Measurements from ENCODE around the gene FAM111A.

Gene FAM111A

GRCh38 chr11:59152312-59152951 lies 9.8 kb downstream of the FAM111A start:
- Histone ChIP-seq H3K27me3 (ENCODE audit: insufficient read depth, poor library complexity, severe bottlenecking) (no peaks in the 10 kb centered on the region), H3K27ac (replicated peaks) (no peak overlapping the region), H3K4me3 (replicated peaks; ENCODE audit: insufficient read depth, low read length) (no peak overlapping the region)
- no peak for TF ChIP-seq GABPA (IDR thresholded peaks at IDR 0.05; ENCODE audit: low read depth)
- DNase-seq (ENCODE audit: low read depth in 1 of 2, low spot score in 1 of 2): no peak

GRCh38 chr11:59154610-59155009 lies 12.0 kb downstream of the FAM111A start:
- no peak for DNase-seq (ENCODE audit: low read depth in 1 of 2, low spot score in 1 of 2)
- Histone ChIP-seq H3K27ac (replicated peaks) (no peak overlapping the region), H3K27me3 (ENCODE audit: insufficient read depth, poor library complexity, severe bottlenecking) (no peaks in the 10 kb centered on the region), H3K4me3 (replicated peaks; ENCODE audit: insufficient read depth, low read length) (no peak overlapping the region)
- TF ChIP-seq, protein P1, sequence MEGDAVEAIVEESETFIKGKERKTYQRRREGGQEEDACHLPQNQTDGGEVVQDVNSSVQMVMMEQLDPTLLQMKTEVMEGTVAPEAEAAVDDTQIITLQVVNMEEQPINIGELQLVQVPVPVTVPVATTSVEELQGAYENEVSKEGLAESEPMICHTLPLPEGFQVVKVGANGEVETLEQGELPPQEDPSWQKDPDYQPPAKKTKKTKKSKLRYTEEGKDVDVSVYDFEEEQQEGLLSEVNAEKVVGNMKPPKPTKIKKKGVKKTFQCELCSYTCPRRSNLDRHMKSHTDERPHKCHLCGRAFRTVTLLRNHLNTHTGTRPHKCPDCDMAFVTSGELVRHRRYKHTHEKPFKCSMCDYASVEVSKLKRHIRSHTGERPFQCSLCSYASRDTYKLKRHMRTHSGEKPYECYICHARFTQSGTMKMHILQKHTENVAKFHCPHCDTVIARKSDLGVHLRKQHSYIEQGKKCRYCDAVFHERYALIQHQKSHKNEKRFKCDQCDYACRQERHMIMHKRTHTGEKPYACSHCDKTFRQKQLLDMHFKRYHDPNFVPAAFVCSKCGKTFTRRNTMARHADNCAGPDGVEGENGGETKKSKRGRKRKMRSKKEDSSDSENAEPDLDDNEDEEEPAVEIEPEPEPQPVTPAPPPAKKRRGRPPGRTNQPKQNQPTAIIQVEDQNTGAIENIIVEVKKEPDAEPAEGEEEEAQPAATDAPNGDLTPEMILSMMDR (IDR thresholded peaks at IDR 0.05; ENCODE audit: insufficient read depth, low read length): no peak
- TF ChIP-seq POLR2AphosphoS5 (IDR thresholded peaks at IDR 0.05; ENCODE audit: low read depth) (no peak), SPI1 (IDR thresholded peaks at IDR 0.05; ENCODE audit: borderline replicate concordance, low read depth) (no peak), GABPA (IDR thresholded peaks at IDR 0.05; ENCODE audit: low read depth) (no peak)
- TF ChIP-seq, protein P2, sequence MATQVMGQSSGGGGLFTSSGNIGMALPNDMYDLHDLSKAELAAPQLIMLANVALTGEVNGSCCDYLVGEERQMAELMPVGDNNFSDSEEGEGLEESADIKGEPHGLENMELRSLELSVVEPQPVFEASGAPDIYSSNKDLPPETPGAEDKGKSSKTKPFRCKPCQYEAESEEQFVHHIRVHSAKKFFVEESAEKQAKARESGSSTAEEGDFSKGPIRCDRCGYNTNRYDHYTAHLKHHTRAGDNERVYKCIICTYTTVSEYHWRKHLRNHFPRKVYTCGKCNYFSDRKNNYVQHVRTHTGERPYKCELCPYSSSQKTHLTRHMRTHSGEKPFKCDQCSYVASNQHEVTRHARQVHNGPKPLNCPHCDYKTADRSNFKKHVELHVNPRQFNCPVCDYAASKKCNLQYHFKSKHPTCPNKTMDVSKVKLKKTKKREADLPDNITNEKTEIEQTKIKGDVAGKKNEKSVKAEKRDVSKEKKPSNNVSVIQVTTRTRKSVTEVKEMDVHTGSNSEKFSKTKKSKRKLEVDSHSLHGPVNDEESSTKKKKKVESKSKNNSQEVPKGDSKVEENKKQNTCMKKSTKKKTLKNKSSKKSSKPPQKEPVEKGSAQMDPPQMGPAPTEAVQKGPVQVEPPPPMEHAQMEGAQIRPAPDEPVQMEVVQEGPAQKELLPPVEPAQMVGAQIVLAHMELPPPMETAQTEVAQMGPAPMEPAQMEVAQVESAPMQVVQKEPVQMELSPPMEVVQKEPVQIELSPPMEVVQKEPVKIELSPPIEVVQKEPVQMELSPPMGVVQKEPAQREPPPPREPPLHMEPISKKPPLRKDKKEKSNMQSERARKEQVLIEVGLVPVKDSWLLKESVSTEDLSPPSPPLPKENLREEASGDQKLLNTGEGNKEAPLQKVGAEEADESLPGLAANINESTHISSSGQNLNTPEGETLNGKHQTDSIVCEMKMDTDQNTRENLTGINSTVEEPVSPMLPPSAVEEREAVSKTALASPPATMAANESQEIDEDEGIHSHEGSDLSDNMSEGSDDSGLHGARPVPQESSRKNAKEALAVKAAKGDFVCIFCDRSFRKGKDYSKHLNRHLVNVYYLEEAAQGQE (IDR thresholded peaks at IDR 0.05; ENCODE audit: insufficient replicate concordance, low read depth): no peak

DNA sequence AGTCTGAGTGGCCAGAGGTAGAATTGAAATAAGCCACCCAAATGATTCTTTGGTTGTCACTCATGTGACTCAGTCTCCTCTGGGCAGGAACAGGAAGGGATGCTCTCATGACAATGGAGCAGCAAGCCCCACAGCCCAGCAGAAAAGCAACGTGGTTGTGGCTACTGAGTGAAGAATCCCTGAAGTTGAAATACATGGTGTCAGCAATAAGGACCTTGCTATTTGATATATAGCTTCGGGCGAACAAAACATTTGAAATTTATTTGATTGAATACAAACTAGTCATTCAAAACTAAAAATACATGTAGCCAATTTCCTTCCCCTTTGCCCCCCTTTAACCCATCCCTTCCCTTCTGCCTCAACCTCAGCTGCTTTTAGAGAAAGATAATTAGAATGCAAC lies 14.8 kb downstream of the FAM111A start:
- Histone ChIP-seq H3K4me3 (replicated peaks; ENCODE audit: insufficient read depth, low read length) (no peak overlapping the region), H3K27me3 (ENCODE audit: insufficient read depth, poor library complexity, severe bottlenecking) (no peaks in the 10 kb centered on the region), H3K27ac (replicated peaks) (no peak overlapping the region)
- TF ChIP-seq, protein P1 (IDR thresholded peaks at IDR 0.05; ENCODE audit: insufficient read depth, low read length): no peak
- TF ChIP-seq POLR2AphosphoS5 (IDR thresholded peaks at IDR 0.05; ENCODE audit: low read depth) (no peak), GABPA (IDR thresholded peaks at IDR 0.05; ENCODE audit: low read depth) (no peak), SPI1 (IDR thresholded peaks at IDR 0.05; ENCODE audit: borderline replicate concordance, low read depth) (no peak)
- TF ChIP-seq, protein P2 (IDR thresholded peaks at IDR 0.05; ENCODE audit: insufficient replicate concordance, low read depth): no peak
- no peak for DNase-seq (ENCODE audit: low read depth in 1 of 2, low spot score in 1 of 2)

- Histone ChIP-seq H3K27me3 (ENCODE audit: insufficient read depth, poor library complexity, severe bottlenecking) (no peaks in the 10 kb centered on the region), H3K4me3 (replicated peaks; ENCODE audit: insufficient read depth, low read length) (no peak overlapping the region), H3K27ac (replicated peaks) (no peak overlapping the region)
- DNase-seq (ENCODE audit: low read depth in 1 of 2, low spot score in 1 of 2): peak in 1 of 2 experiments; percentile 65
- no peak; the same call in 1 of the 2 replicates for TF ChIP-seq SPI1 (IDR thresholded peaks at IDR 0.05; ENCODE audit: borderline replicate concordance, low read depth)
- TF ChIP-seq GABPA (IDR thresholded peaks at IDR 0.05; ENCODE audit: low read depth): no peak
- TF ChIP-seq, protein P1 (IDR thresholded peaks at IDR 0.05; ENCODE audit: insufficient read depth, low read length): peak; percentile 65
- TF ChIP-seq POLR2AphosphoS5 (IDR thresholded peaks at IDR 0.05; ENCODE audit: low read depth): no peak
- TF ChIP-seq, protein P2 (IDR thresholded peaks at IDR 0.05; ENCODE audit: insufficient replicate concordance, low read depth): no peak
Observed at GRCh38 chr11:59158206-59159068, 15.8 kb downstream of the FAM111A start.

Data from HL-60 (cell line).